Measurements from ENCODE around the gene RBCK1.
"Not testable (repeated sequence)": the region's sequence is repeated elsewhere in the genome, so short reads cannot be mapped to it uniquely, and the experiment has no call there.

RBCK1 gene

GRCh38 chr20:376750-377149, 31.3 kb upstream of the RBCK1 start:
- FAIRE-seq: no peak

DNA sequence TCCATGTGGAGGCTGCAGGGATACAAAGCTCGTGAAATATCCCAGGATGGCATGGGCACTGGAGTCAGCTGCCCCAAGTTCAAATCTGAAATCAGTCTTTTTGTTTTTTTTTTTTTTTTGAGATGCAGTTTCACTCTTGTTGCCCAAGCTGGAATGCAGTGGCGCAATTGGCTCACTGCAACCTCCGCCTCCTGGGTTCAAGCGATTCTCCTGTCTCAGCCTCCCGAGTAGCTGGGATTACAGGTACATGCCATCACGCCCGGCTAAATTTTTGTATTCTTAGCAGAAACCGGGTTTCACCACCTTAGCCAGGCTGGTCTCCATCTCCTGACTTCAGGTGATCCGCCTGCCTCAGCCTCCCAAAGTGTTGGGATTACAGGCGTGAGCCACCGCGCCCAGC, 30.5 kb upstream of the RBCK1 start:
- not testable (repeated sequence) for FAIRE-seq

- no peak for FAIRE-seq
These were observed 29.1 kb upstream of the RBCK1 start for GRCh38 chr20:378961-379336.

GRCh38 chr20:380763-381580, 27.1 kb upstream of the RBCK1 start:
- FAIRE-seq: no peak

GRCh38 chr20:381581-382290, 26.4 kb upstream of the RBCK1 start:
- FAIRE-seq: no peak

- FAIRE-seq: no peak
These were observed 25.6 kb upstream of the RBCK1 start for GRCh38 chr20:382291-383115.

GRCh38 chr20:383889-384288, 24.2 kb upstream of the RBCK1 start:
- no peak for FAIRE-seq

GRCh38 chr20:384723-385122, 23.4 kb upstream of the RBCK1 start:
- no peak for FAIRE-seq

GRCh38 chr20:385448-385847, 22.7 kb upstream of the RBCK1 start:
- FAIRE-seq: no peak

DNA sequence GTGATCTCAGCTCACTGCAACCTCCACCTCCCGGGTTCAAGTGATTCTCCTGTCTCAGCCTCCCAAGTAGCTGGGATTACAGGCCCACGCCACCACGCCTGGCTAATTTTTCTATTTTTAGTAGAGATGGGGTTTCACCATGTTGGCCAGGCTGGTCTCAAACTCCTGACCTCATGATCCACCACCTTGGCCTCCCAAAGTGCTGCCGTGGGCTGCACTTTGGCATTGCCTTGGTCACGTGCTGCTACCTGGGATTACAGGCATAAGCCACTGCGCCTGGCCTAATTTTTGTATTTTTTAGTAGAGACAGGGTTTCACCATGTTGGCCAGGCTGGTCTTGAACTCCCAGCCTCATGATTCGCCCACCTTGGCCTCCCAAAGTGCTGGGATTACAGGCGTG, 21.5 kb upstream of the RBCK1 start:
- not testable (repeated sequence) for FAIRE-seq

DNA sequence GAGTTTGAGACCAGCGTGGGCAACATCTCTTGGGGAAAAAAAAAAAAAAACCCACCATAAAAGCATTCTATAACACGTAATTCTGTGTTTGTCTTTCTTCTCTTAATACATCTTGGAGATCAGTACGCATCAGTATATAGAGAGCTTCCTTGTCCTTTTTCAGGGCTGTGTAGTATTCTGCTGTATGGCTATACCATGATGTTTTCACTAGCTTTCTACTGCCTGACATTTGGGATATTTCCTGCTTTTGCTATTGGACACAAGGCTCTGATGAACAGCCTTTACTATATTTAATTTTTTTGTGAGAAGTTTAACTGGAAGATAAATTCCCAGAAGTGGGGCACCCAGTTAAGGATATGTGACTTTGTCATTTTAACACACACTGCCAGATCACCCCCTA, 20.6 kb upstream of the RBCK1 start:
- FAIRE-seq: no peak

DNA sequence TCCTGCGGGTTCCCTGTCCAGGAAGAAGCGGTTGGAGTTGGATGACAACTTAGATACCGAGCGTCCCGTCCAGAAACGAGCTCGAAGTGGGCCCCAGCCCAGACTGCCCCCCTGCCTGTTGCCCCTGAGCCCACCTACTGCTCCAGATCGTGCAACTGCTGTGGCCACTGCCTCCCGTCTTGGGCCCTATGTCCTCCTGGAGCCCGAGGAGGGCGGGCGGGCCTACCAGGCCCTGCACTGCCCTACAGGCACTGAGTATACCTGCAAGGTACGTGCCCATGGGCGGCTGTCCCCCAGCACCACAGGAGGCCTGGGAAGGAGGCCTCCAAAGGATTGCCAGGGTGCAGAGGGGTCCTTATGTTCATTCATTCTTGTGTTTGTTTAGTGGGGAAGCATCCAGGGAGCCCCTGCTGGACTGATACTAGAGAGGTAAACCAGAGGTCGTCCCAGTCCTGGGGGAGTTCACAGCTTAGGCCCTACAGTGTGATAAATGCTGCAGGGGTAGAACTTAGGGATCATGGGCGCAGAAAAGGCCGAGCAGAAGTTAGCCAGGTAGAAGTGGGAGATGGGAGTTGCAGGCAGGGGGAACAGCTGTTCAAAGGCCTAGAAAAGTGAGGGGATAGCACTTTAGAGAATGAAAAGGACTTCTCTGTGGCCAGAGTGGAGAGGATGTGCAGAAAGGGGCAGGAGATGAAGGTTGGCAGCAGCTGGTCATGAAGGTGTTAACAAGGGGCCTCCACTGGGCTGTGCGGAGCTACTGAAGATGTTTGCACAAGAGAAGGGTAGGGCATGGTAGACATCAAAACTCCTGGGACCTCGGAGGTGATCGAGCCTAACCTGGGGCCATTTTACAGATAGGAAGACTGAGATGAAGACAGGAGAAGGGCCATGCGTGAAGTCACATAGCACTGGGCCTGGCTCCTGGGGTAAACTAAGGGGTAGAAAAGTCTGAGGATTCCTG, 19.8 kb upstream of the RBCK1 start:
- FAIRE-seq: no peak

- no peak for FAIRE-seq
These were observed 18.9 kb upstream of the RBCK1 start for GRCh38 chr20:389220-389619.

DNA sequence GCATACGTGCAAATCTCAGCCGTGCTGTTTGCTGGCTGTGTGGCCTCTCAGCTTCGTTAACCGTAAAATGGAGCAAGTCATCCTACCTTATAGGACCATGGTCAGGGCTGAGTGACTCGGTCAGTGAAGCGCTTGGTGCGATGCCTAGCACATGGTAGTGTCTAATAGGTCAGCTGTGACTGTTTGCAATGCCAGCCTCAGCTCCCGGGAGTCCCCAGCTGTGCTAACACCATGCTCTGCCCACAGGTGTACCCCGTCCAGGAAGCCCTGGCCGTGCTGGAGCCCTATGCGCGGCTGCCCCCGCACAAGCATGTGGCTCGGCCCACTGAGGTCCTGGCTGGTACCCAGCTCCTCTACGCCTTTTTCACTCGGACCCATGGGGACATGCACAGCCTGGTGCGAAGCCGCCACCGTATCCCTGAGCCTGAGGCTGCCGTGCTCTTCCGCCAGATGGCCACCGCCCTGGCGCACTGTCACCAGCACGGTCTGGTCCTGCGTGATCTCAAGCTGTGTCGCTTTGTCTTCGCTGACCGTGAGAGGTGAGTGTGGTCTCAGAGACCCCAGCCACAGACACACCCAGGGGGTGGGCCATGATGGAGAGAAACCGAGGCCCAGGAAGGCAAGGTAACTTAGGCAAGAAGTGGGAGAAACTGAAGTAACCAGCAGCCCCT, 16.9 kb upstream of the RBCK1 start:
- no peak for FAIRE-seq

- not testable (repeated sequence) for FAIRE-seq
These were observed 14.8 kb upstream of the RBCK1 start for GRCh38 chr20:393296-393695.

GRCh38 chr20:396252-396618, 11.9 kb upstream of the RBCK1 start:
- FAIRE-seq: no peak

DNA sequence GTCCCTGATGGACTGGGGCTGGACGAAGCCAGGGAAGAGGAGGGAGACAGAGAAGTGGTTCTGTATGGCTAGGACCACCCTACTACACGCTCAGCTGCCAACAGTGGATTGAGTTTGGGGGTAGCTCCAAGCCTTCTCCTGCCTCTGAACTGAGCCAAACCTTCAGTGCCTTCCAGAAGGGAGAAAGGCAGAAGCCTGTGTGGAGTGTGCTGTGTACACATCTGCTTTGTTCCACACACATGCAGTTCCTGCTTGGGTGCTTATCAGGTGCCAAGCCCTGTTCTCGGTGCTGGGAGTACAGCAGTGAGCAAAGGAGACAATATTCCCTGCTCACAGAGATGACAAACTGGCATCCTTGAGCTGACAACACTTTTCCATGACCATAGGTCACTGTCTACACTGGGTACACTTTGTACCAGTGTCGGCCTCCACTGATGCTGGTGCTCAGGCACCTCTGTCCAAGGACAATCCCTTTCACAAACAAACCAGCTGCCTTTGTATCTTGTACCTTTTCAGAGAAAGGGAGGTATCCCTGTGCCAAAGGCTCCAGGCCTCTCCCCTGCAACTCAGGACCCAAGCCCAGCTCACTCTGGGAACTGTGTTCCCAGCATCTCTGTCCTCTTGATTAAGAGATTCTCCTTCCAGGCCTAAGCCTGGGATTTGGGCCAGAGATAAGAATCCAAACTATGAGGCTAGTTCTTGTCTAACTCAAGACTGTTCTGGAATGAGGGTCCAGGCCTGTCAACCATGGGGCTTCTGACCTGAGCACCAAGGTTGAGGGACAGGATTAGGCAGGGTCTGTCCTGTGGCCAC, 11.3 kb upstream of the RBCK1 start:
- no peak for FAIRE-seq

DNA sequence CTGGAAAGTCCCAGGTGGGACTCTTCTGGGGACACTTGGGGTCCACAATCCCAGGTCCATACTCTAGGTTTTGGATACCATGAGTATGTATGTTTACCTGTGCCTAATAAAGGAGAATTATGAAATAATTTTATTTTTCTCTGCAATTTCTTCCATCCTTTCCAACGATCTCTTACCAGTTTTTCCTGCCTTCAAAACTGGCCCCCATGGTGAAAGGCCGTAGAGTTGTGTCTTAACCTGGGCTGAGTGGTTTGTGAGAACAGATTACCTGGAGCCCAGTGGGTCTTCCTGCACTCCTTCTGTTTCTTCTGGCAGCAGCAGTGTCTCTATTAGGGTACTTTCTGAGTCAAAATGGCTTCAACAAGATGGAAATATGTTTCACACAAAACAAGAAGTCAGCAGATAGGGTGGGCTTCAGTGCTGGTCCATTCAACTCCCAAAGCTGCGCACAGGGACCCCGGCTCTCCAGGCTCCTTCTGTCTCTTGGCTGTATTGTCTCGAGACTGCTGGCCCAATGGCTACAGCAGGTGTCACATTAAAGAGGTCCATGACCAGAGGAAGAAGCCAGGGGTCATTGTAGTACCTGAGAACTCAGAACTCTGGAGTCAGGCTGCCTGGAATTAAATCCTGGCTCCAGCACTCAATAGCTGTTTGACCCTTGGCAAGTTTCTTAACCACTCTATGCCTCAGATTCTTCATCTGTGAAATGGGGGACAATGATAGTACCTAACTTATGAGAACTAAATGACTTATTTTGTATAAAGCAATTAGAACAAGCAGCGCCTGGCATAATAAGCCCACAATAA, 10.5 kb upstream of the RBCK1 start:
- no peak for FAIRE-seq

DNA sequence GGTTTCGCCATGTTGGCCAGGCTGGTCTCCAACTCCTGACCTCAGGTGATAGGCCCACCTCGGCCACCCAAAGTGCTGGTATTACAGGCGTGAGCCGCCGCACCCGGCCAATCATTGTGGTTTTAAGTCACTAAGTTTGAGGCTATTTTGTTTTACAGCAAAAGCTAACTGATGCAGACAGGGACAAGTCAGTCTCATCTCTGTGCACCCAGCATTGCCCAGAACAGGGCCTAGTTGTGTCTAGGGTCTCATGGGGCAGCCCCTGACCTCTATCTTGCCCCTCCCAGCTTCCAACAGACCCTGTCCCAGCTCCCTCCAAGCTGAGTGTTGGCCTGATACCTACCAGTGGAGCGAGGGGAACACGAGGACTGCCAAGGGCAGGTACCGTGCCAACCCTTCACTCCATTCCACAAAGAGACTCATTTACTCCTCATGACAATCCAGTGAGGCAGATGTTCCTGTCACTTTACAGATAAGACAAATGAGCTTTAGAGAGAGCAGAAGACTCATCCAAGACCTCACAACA, 8.9 kb upstream of the RBCK1 start:
- FAIRE-seq: no peak

DNA sequence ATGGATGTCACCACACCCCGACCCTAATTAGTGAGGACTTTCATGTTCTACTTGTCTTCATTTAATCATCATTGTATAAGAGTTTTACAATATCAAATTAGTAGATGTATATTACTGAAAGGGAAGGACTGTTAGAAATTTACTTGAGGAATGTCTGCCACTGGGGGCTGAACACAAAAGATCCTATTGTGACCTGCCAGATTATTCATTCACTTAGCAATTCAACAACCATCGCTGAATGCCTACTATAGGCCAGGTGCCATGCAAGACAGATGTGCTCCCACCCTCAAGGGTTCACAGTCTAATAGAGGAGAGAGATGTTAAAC, 8.0 kb upstream of the RBCK1 start:
- no peak for FAIRE-seq

All from G401.6 (cell line).